GM18507 (cell line): ENCODE measurements around the gene IFT43.

ENCODE experiments used
- DNase-seq: peaks from one replicate; pipeline ENCODE4 v3.0.0; 2011; ENCODE audit warnings: low read depth; ENCODE audit not compliant: insufficient read length; ENCODE audit errors: extremely low spot score
- FAIRE-seq: peaks from 2 replicates; lab custom pipeline; 2011; peaks lifted over from hg19 to GRCh38; lab: Jason Lieb, UNC

IFT43 gene

GRCh38 chr14:75985618-75986438 lies at the start of gene IFT43:
Gene IFT43, plus strand, starts transcription at chr14:75985763. Its CDS starts 24 bp downstream, at chr14:75985787.
- FAIRE-seq (peak; percentile 79), DNase-seq (peak; percentile 77)

- DNase-seq (no peak), FAIRE-seq (no peak)
Observed at GRCh38 chr14:75939200-75939599, 46.4 kb upstream of the IFT43 start.

GRCh38 chr14:75941030-75941429 lies 44.5 kb upstream of the IFT43 start:
- DNase-seq, result no peak
- no peak for FAIRE-seq

- no peak for DNase-seq
- FAIRE-seq, result no peak
Observed at GRCh38 chr14:75944607-75945241, 40.8 kb upstream of the IFT43 start.

GRCh38 chr14:75946785-75947184 lies 38.8 kb upstream of the IFT43 start:
- FAIRE-seq, result no peak
- no peak for DNase-seq

GRCh38 chr14:75952489-75952888 lies 33.1 kb upstream of the IFT43 start:
- FAIRE-seq (no peak), DNase-seq (no peak)

GRCh38 chr14:75959031-75959430 lies 26.5 kb upstream of the IFT43 start:
- no peak for DNase-seq
- FAIRE-seq, result no peak

GRCh38 chr14:75960231-75960630 lies 25.3 kb upstream of the IFT43 start:
- FAIRE-seq (peak; percentile 85), DNase-seq (no peak)

- FAIRE-seq, result no peak
- no peak for DNase-seq
Observed at GRCh38 chr14:75961662-75962061, 23.9 kb upstream of the IFT43 start.

GRCh38 chr14:75967866-75968265 lies 17.7 kb upstream of the IFT43 start:
- no peak for FAIRE-seq

GRCh38 chr14:75968456-75968855 lies 17.1 kb upstream of the IFT43 start:
- no peak for DNase-seq
- FAIRE-seq, result no peak

More at GRCh38 chr14:75967866-75968265, 17.7 kb upstream of the IFT43 start:
- no peak for DNase-seq

- DNase-seq (no peak), FAIRE-seq (no peak)
Observed at GRCh38 chr14:75969126-75969525, 16.4 kb upstream of the IFT43 start.

GRCh38 chr14:75969891-75970290 lies 15.7 kb upstream of the IFT43 start:
- DNase-seq, result no peak
- FAIRE-seq, result no peak

- DNase-seq, result no peak
- FAIRE-seq, result no peak
Observed at GRCh38 chr14:75970989-75971388, 14.6 kb upstream of the IFT43 start.

- no peak for DNase-seq
- no peak for FAIRE-seq
Observed at GRCh38 chr14:75971509-75971908, 14.1 kb upstream of the IFT43 start.

GRCh38 chr14:75972801-75973421 lies 12.7 kb upstream of the IFT43 start:
- DNase-seq, result no peak
- no peak for FAIRE-seq

- FAIRE-seq (no peak), DNase-seq (no peak)
Observed at GRCh38 chr14:75976826-75977581, 8.6 kb upstream of the IFT43 start.

- no peak for DNase-seq
- no peak for FAIRE-seq
Observed at GRCh38 chr14:75977582-75977943, 8.0 kb upstream of the IFT43 start.

- peak; percentile 53 for FAIRE-seq
- no peak for DNase-seq
Observed at GRCh38 chr14:75978249-75978731, 7.3 kb upstream of the IFT43 start.

GRCh38 chr14:75979071-75979571 lies 6.4 kb upstream of the IFT43 start:
- FAIRE-seq (no peak), DNase-seq (no peak)
